ENCODE results near the gene UBE2S.

DNA sequence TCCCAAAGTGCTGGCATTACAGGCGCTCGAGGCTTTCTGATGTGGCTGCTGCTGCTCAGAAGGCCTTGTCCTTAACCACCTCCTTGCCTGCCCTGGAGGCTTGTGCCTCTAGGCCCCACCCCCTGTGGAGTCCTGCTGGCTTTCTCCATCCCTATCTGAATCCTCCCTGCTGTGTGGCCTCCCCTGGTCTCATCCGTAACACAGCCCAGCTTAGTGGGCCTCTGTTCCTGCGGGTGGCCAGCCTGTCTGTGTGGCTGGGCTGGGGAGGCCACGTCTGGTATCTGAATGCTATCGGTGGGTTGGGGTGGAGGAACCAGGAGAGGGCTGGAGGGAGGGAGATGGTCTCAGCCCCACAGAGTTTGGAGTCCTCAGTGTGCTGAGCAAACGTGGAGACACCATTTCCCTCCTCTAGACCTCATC, 17.1 kb downstream of the UBE2S start:
- TF ChIP-seq, protein P1, sequence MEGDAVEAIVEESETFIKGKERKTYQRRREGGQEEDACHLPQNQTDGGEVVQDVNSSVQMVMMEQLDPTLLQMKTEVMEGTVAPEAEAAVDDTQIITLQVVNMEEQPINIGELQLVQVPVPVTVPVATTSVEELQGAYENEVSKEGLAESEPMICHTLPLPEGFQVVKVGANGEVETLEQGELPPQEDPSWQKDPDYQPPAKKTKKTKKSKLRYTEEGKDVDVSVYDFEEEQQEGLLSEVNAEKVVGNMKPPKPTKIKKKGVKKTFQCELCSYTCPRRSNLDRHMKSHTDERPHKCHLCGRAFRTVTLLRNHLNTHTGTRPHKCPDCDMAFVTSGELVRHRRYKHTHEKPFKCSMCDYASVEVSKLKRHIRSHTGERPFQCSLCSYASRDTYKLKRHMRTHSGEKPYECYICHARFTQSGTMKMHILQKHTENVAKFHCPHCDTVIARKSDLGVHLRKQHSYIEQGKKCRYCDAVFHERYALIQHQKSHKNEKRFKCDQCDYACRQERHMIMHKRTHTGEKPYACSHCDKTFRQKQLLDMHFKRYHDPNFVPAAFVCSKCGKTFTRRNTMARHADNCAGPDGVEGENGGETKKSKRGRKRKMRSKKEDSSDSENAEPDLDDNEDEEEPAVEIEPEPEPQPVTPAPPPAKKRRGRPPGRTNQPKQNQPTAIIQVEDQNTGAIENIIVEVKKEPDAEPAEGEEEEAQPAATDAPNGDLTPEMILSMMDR (optimal IDR thresholded peaks at IDR 0.05 in 1 of 3, IDR thresholded peaks at IDR 0.05 in 1 of 3, conservative IDR thresholded peaks at IDR 0.05 in 1 of 3; ENCODE audit: extremely low read depth in 1 of 3, insufficient read depth in 2 of 3, low read length in 3 of 3) = no peak
- no peak for TF ChIP-seq EZH2 (IDR thresholded peaks at IDR 0.05; ENCODE audit: low read length)

All from keratinocyte (primary cell).